Stimulated activated CD8-positive, alpha-beta memory T cell treated with anti-CD3 and anti-CD28 coated beads, Interleukin-12 subunit alpha, Interleukin-12 subunit beta, amount 100 ng/mL, for 24 hours (primary cell): ENCODE measurements around the gene PKDCC.

Source experiments
- DNase-seq: peaks from one replicate; pipeline ENCODE4 v3.0.0-alpha.2; 2020; ENCODE audit errors: extremely low read depth

PKDCC gene

DNA sequence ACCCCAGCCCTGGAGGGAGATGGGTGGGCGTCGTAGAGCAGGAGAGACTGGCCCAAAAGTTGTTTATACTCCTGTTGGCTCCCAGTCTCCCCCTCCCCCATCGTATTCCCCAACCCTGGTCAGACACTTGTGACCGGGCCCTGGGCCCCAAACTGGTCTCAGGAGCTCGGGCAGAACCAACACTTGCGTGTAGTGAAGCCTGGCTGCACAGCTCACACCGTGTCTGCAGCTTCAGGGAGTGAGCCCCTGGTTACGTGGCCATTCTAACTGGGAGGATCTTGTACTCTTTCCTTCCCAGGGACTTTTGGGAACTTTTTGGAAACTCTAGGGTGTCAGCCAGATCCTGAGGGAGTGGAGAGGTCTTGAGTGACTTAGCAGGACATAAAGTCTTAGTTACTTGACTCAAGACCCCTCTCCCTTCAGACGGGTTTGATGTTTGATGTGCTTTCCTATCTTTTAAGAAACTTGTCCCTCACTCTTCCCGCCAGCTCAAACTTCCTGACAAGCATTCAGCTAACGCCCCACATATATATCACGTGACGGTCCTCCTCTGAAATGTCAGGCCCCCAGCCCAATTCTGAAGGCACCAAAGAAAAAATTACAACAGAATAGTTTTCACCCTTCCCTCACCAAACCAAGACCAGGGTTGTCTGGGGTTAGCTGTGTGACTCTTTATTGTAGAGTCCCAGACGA is 2.3 kb downstream of the PKDCC start:
- no peak for DNase-seq

DNA sequence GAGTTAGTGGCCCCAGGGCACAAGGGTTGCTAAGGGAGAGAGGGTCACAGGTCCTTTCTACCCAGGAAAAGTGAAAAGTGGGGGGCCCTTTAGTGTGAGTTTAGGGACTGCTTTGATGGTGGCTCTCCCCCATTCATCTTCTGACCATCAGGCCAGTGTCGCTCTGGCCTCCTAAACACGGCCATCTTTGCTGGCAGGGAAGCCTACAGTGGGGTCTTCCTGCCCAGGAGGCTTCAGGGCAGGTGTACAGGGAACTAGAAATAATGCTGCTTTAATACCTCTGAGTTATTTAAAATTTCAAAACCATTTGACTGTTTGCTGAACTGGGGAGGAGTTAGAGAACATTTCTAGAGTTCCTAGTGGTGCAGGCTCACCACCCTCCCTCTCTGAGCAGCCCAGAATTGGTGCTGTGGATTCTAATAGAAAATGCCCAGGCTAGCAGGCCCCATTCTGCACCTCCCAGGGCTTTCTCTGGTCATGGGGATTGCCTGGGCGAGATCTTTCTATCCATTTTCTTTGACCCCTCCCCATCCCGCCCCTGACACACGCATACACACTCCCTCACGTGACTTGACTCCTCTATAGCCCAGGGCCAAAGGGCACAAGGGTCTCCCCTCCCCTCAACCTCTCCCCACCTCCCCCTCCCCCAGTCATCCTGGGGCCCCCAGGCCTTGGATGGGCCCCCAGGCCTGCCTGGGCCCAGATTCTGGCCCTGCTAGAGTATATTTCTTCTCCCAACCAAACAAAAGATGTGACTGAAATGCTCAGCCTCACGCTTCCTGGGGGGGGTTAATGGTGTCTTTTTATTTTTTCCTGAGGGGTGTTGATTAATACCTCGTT is 3.1 kb downstream of the PKDCC start:
- DNase-seq, result no peak

DNA sequence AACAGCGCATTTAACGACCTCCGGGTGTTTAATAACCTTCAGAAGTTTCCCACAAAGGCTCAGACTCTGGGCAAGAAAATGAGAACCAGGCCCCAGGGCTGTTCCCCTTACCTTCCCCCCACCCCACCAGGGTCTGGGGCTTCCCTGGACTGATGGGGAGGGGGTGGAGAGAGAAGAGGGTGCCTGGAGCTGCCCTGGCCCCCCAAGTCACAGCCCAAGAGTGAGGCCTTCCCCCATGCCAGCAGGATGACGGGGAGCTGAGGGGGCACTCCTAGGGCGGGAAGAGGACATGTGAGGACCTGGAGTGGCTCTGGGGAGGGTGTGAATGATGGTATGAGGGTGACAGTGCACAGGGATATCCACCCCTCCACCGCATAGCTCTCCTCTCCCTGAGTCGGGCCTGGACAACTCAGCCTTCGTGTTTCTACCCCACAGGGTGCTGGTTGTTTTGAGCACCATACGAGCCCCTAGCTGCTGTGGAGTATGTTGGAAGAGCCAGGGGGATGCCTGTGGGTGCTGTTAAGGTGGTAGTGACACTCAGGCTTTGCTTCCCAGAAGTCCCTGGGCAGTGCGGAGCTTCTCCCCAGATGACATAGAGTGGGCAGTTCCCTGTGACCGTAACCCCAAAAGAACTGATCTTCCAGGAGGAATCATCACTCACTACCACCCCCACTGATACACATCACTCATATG is 3.9 kb downstream of the PKDCC start:
- no peak for DNase-seq

DNA sequence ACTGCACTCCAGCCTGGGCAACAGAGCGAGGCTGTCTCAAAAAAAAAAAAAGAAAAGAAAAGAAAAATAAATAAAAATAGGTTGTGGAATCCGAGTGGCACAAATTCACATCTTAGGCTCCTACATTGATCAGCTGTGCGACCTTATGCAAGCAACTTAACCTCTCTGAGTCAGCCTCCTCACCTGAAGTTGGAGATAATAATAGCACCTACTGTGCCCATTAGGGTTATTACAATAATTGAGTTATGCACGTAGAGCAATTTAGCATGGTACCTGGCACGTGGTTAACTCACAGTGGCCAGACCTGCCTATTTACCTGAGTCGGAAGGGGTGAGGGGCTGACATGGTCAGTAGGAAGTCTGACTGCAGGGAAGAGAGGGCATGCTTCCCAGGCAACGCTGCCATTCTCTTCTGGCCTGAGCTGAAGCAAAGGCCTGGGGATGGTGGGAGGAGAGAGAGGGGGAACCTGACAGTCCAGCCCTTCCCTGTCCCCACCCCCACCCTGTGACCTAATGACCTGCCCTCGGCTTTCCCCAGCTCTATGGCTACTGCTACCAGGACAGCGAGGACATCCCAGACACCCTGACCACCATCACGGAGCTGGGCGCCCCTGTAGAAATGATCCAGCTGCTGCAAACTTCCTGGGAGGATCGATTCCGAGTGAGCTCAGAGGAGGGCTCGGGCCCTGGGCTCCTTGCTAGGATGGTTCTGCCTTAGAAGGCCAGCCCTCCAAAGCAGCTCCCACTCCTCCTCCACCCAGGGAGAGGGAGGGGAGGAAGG is 5.1 kb downstream of the PKDCC start:
- DNase-seq, result no peak

- DNase-seq, result no peak
These were observed 5.6 kb downstream of the PKDCC start for GRCh38 chr2:42053482-42053790.

- DNase-seq, result no peak
These were observed 6.2 kb downstream of the PKDCC start for GRCh38 chr2:42053791-42054701.

GRCh38 chr2:42054714-42055430 is 7.1 kb downstream of the PKDCC start:
- DNase-seq, result no peak

DNA sequence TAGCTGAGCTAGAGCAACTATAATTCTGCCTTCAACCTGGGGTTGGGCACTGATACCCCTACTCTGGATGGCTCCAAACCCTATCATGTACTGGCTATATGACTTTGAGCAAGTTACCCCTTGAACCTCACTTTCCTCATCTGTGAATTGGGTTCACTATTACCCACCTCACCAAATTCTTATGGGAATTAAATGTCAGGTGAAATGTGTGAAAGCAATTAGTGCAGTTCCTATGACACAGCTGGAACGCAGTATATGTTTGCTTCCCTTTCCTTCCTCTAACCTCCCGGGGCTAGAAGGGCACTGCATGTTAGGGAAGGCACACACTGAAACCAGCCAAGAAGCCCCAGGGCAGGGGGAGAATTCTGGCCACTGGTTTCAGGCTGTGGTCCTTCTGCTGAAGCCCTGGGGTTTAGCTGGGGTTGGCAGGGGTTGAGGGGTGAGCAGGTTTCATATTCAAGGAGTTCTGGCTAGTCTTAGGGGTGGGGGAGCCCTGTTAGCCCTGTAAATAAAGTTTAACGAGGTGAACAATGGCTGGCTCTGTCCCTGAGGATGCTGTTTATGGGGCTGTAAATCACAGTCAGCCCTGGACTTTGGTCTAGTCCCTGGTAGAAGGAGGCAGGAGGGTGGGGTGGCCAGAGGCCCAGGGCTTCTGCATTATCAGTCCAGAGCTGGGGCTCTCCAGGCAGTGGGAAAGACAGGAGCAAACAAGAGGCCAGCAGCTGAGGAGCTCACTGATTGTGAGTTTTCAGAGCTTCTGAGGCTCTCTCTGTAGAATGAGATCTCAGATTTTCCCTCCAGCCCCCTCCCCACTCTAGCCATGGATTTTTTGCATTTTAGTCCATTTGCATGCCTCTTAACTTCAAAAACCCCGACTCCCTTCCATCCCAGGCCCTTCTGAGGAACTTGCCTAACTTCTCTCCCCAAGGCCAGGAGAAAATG is 8.0 kb downstream of the PKDCC start:
- no peak for DNase-seq

DNA sequence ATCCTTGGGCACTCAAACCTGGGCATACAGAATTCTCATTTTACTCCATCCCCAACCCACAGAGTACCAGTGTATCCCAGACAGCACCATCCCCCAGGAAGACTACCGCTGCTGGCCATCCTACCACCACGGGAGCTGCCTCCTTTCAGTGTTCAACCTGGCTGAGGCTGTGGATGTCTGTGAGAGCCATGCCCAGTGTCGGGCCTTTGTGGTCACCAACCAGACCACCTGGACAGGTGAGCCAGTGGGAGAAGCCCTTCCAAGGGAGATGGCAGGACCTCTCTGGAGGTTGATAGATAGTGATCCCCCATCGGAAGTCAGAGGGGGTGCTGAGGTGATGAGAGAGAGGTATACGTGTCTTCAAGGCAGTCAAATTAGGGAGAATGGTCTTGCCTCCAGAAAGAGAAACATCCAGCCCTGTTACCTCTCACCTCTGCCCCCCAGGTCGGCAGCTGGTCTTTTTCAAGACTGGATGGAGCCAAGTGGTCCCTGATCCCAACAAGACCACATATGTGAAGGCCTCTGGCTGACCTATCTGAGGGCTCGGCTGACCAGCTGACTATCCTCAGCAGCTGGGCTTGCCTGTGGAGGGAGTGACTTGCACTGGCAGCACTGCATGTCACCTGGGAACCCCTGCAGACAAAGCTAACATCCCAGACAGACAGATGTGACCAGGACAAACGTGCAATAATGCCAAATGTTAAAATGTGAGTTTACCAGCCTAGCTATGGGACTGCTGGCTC is 9.5 kb downstream of the PKDCC start:
- no peak for DNase-seq

DNA sequence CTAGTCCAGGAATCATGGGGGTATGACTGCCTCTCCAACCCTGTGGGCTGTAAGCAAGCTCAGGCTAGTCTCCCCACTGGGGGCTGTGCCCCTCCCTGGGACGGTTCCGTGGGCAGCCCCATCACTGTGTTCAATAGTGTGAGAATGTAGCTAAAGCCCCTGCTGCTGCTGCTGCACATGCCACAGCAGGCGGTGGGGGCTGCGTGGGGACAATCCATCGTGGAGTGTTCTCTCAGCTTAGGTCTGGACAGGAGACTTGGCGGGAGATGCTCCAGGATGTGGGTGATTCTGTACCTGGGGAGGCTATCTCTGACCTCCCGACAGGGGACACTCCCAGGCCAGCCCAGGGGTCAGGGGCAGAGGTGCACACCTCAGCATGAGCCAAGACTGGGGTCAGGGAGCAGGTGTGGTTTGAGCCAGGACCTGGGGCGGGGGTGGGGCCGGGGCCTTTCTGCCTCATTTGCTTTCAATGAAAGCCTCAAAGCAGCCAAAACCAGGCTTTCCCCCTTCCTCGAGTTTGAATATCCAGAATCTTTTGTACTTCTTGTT is 10.2 kb downstream of the PKDCC start:
- DNase-seq, result no peak

DNA sequence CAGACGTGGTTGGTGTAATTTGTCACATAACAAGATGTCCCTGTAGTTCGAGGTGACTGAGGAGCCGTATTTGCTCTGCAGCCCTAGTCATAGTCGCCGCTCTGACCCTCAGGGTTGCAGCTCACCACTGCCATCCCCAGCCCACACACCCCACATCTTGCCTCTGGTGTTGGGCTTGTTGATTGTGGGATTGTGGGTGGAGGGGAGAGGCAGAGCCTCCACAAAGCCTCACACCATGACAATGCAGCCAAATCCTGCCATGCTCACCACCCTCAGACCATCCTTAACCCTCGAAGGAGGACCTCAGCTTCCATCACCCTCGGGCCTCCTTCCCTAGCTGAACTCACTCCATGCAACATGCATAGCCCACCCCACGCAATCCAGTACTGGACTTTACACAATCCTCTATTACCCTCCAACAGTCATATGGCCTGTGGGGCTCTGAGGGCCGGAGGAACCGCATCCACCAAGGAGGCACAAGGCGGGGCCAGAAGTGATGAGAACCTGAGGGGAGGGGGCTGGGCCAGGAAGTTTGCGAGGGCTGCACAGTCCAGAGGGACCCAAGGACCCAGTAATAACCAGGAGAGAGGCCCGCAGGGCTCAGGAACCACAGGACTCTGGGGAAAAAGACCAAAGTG is 11.6 kb downstream of the PKDCC start:
- DNase-seq, result no peak

DNA sequence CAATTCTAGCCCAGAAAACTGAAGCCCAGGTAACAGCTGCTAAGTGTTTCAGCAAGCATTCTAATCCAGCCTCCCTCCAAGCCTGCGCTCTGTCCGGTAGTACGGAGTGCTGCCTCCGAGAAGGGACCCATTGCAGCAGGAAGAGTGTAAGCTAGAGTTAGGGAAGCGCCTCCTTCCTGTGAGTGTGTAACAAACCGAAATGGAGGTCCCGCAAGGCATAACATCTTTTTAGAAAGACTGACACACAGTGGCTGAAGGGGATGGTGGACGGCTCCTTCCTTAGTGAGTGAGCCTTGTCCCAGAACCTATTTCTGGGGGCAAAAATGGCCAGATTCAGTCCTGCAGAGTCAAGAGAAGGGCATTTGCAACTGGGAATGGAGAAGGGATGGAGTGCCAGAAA is 12.2 kb downstream of the PKDCC start:
- no peak for DNase-seq

- DNase-seq, result no peak
These were observed 13.1 kb downstream of the PKDCC start for GRCh38 chr2:42060718-42061619.

- DNase-seq, result no peak
These were observed 14.0 kb downstream of the PKDCC start for GRCh38 chr2:42061839-42062238.

DNA sequence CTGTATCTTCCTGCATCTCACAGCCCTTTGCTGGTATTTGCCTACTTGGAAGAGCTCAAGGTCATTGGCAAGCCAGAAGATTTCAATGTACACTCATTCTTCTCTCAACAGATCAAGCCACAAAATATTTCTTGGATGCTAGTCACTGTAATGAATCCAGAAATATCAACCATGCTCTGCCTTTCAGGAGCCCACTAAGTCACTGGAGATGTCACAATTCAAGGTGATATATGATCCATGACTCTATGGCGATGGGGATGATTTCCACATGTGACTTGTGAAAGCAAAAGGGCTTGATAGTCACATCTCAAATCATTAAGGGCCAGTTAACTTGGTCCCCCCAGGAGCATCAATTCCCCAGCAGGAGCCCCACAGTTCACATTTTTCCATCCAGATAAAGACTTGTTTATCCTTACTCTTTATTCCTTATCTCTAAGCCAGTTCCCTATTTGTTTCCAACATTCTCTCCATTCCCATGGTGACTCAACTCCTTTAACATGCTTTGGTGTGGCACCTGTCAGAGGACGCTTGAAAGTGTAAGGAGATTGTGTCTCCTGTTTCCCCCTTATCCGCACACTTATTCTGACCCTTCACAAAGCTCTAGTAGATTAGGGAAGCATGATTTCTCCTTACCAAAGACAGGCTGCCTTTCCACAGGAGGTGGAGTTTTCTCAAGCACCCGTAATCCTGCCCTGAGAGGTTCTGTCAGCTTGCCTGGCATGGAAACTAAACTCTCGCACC is 15.8 kb downstream of the PKDCC start:
- DNase-seq, result no peak

- no peak for DNase-seq
These were observed 16.7 kb downstream of the PKDCC start for GRCh38 chr2:42064417-42064942.
